ENCODE data around the gene PLET1. TPM values are rescaled to one million over a fixed set of nuclear protein-coding genes. Genes with fewer than 3 reads are reported as not detected.

Gene PLET1
- total and polyA plus RNA-seq, 2 experiments from 2014 or later: not detected

DNA sequence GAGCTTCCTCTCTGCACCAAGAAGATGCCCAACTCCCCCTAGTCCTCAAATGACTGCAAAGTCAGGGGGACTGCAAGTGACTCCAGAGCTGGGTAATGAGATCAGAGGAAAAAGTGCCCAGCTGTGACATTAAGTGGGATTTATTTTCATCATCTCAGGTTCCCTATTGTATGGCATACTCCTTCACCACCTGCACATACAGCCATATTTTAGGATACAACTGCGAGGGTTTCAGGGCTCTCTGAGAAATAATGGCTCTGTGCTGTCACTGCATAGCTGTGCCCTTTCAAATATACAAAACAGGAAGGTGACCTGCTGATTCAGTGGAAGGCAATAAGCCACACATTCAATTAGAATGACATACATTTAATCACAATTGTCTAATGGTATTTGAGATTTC lies 45.6 kb upstream of the PLET1 start:
- no peaks in the 10 kb centered on the region for H3K9me3 ChIP-seq (ENCODE audit: low read depth)
- no peak for TF ChIP-seq EZH2 (IDR thresholded peaks at IDR 0.05; ENCODE audit: borderline replicate concordance)
- no peak for TF ChIP-seq EZH2phosphoT487 (IDR thresholded peaks at IDR 0.05; ENCODE audit: low read depth, severe bottlenecking, unreplicated experiment)
- TF ChIP-seq, protein P1, sequence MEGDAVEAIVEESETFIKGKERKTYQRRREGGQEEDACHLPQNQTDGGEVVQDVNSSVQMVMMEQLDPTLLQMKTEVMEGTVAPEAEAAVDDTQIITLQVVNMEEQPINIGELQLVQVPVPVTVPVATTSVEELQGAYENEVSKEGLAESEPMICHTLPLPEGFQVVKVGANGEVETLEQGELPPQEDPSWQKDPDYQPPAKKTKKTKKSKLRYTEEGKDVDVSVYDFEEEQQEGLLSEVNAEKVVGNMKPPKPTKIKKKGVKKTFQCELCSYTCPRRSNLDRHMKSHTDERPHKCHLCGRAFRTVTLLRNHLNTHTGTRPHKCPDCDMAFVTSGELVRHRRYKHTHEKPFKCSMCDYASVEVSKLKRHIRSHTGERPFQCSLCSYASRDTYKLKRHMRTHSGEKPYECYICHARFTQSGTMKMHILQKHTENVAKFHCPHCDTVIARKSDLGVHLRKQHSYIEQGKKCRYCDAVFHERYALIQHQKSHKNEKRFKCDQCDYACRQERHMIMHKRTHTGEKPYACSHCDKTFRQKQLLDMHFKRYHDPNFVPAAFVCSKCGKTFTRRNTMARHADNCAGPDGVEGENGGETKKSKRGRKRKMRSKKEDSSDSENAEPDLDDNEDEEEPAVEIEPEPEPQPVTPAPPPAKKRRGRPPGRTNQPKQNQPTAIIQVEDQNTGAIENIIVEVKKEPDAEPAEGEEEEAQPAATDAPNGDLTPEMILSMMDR (IDR thresholded peaks at IDR 0.05; ENCODE audit: poor library complexity): no peak
- no peak for DNase-seq (ENCODE audit: low spot score)
- H3K4me3 ChIP-seq: no peak overlapping the region
- H4K20me1 ChIP-seq (ENCODE audit: insufficient read depth, poor library complexity, severe bottlenecking): no peaks in the 10 kb centered on the region
- H3K79me2 ChIP-seq: no peaks in the 10 kb centered on the region
- no peak overlapping the region for H2AFZ ChIP-seq
- no peak overlapping the region for H3K27ac ChIP-seq
- no peak overlapping the region for H3K4me2 ChIP-seq
- 88% methylated on average over 1 of the region's 1 CpG for WGBS (ENCODE audit: low lambda C conversion rate, missing lambda C conversion rate)
- H3K9me2 ChIP-seq (replicated peaks; ENCODE audit: insufficient read depth): no peaks in the 10 kb centered on the region
- H3K36me3 ChIP-seq (replicated peaks; ENCODE audit: insufficient read depth, low read depth): no peaks in the 10 kb centered on the region
- no peaks in the 10 kb centered on the region for H3K27me3 ChIP-seq
- peaks cover 9% of the 10 kb centered on the region for H3K4me1 ChIP-seq (ENCODE audit: insufficient read depth)

DNA sequence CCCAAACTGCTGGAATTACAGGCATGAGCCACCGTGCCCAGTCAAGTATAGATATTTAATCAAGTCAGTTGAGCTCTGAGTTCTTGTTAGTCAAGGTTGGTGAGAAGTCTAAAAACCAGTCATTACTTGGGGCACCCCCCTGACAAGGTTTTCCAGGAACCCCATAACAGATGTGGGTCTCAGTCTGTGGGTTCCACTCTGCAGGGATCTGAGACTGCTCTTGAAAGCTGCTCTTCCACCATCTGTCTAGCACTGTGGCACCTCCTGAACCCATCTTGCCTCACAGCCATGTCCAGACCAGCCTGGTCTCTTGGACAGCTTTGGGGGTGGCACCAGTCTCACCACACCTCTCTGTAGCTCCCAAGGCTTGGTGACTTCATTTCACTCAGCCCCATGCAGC lies 44.3 kb upstream of the PLET1 start:
- Histone ChIP-seq H2AFZ (no peak overlapping the region), H3K4me1 (ENCODE audit: insufficient read depth) (peaks cover 9% of the 10 kb centered on the region), H3K4me2 (no peak overlapping the region), H3K9me2 (replicated peaks; ENCODE audit: insufficient read depth) (no peaks in the 10 kb centered on the region), H3K4me3 (no peak overlapping the region), H3K36me3 (replicated peaks; ENCODE audit: insufficient read depth, low read depth) (no peaks in the 10 kb centered on the region), H4K20me1 (ENCODE audit: insufficient read depth, poor library complexity, severe bottlenecking) (no peaks in the 10 kb centered on the region), H3K9me3 (ENCODE audit: low read depth) (no peaks in the 10 kb centered on the region), H3K79me2 (no peaks in the 10 kb centered on the region), H3K27ac (no peak overlapping the region), H3K27me3 (no peaks in the 10 kb centered on the region)
- 92% methylated on average over 1 of the region's 1 CpG for WGBS (ENCODE audit: low lambda C conversion rate, missing lambda C conversion rate)
- TF ChIP-seq EZH2 (IDR thresholded peaks at IDR 0.05; ENCODE audit: borderline replicate concordance) (no peak), EZH2phosphoT487 (IDR thresholded peaks at IDR 0.05; ENCODE audit: low read depth, severe bottlenecking, unreplicated experiment) (no peak)
- TF ChIP-seq, protein P1 (IDR thresholded peaks at IDR 0.05; ENCODE audit: poor library complexity): no peak
- no peak for DNase-seq (ENCODE audit: low spot score)

DNA sequence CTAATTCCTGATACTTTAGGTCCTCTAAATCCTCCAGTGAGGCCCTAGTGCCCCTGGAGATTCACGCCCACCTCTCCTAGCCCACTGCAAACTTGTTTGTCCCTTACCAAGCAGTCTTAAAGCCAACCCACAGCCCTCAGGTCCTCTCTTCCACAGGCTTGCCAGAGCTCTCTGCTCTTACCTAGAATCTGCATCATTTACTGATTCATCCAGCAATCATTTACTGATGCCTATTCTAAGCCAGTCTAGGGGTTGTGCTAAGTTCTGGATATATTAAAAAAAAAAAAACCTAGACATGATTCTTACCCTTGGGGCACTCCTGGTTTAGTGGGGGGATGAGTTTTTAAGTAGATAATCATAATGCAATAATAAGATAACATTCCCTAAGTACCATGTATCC lies 43.0 kb upstream of the PLET1 start:
- H3K9me2 ChIP-seq (replicated peaks; ENCODE audit: insufficient read depth): no peaks in the 10 kb centered on the region
- H4K20me1 ChIP-seq (ENCODE audit: insufficient read depth, poor library complexity, severe bottlenecking): no peaks in the 10 kb centered on the region
- no peak overlapping the region for H3K4me2 ChIP-seq
- H3K27ac ChIP-seq: no peak overlapping the region
- DNase-seq (ENCODE audit: low spot score): no peak
- H3K4me1 ChIP-seq (ENCODE audit: insufficient read depth): peaks cover 9% of the 10 kb centered on the region
- no peak overlapping the region for H2AFZ ChIP-seq
- WGBS (ENCODE audit: low lambda C conversion rate, missing lambda C conversion rate): 100% methylated on average over 1 of the region's 1 CpG
- no peaks in the 10 kb centered on the region for H3K9me3 ChIP-seq (ENCODE audit: low read depth)
- no peaks in the 10 kb centered on the region for H3K79me2 ChIP-seq
- TF ChIP-seq, protein P1 (IDR thresholded peaks at IDR 0.05; ENCODE audit: poor library complexity): no peak
- TF ChIP-seq EZH2 (IDR thresholded peaks at IDR 0.05; ENCODE audit: borderline replicate concordance): no peak
- no peak for TF ChIP-seq EZH2phosphoT487 (IDR thresholded peaks at IDR 0.05; ENCODE audit: low read depth, severe bottlenecking, unreplicated experiment)
- no peaks in the 10 kb centered on the region for H3K36me3 ChIP-seq (replicated peaks; ENCODE audit: insufficient read depth, low read depth)
- no peaks in the 10 kb centered on the region for H3K27me3 ChIP-seq
- H3K4me3 ChIP-seq: no peak overlapping the region

Measured in hepatocyte (in vitro differentiated cells).